NCI-H2171 treated with DMSO at 0.1 percent for 48 hours (cell line): ENCODE measurements around the gene FN3K.

Source experiments
- DNase-seq: peaks from one replicate; lab custom pipeline; 2025; lab: John Stamatoyannopoulos, UW

The FN3K gene

GRCh38 chr17:82734987-82735866, at the start of gene FN3K:
TSS of gene FN3K (plus strand) at chr17:82735615. CDS start at chr17:82735637, 22 bp downstream.
- peak; percentile 37 for DNase-seq

- no peak for DNase-seq
Measured at GRCh38 chr17:82686366-82687324, 48.8 kb upstream of the FN3K start.

- no peak for DNase-seq
Measured at GRCh38 chr17:82687375-82687861, 48.0 kb upstream of the FN3K start.

GRCh38 chr17:82687871-82688270, 47.5 kb upstream of the FN3K start:
- DNase-seq: no peak

GRCh38 chr17:82689077-82689476, 46.3 kb upstream of the FN3K start:
- DNase-seq: no peak

DNA sequence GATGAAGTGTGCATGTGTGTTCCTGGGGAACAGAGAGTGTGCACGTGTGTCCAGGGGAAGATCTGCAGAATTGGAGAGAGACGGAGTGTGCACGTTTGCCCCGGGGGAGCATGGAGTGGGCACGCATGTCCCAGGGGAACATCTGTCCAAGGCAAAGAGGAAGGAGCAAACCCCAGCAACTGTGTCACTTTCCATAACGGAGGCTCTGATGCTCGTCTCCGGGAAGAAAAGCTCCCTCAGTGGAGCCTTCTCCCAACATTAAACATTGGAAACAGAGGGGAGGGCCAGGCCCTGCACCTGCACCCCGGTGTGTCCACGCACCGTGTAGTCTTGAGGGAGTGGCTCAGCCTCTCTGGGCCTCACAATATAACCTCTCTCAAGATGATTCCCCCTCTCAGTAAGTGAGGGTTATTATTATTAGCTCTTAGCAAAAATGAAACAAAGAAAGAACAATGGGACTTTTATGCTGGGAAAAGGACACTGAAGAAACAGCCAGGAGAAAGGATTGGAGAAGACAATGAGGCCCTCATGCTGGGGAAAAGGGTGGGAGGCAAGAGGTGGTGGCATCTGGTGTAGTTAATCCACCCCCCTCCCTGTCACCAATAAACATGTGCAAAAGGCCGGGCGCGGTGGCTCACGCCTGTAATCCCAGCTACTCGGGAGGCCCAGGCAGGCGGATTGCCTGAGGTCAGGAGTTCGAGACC, 44.5 kb upstream of the FN3K start:
- DNase-seq: no peak

DNA sequence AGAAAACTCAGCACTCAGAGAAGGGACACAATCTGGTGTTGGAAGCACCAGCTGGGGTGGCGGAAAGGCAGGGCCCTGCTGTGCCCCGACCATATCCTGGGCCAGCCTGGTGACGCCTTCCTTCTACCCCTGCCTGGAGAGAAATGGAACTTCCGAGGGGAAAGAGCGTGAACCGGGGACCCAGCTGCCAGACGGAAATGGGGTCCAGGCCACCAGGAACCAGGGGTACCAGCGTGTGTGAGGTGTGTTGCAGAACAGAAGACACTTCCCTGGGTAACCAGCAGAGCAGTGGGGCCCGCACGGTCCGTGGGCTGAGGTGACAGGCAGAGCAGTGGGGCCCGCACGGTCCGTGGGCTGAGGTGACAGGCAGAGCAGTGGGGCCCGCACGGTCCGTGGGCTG, 43.7 kb upstream of the FN3K start:
- no peak for DNase-seq

DNA sequence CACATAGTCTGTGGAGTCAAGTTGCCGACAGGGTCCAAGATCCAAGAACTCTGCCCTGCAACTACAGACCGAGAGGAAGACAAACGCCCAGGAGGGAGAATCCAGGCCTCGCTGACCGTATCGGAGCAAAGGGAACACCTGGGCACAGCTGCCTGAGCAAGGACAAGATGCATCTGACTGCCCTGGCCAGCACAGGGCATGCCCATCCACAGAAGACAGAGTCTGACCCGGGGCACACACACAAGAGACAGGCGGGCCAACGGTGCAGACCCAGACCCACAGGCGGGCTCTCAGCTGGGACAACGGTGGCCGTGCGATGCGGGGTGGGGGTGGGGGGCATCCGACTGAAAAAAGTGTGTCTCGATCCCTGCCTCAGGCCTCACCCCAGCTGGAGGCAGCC, 43.1 kb upstream of the FN3K start:
- no peak for DNase-seq

DNA sequence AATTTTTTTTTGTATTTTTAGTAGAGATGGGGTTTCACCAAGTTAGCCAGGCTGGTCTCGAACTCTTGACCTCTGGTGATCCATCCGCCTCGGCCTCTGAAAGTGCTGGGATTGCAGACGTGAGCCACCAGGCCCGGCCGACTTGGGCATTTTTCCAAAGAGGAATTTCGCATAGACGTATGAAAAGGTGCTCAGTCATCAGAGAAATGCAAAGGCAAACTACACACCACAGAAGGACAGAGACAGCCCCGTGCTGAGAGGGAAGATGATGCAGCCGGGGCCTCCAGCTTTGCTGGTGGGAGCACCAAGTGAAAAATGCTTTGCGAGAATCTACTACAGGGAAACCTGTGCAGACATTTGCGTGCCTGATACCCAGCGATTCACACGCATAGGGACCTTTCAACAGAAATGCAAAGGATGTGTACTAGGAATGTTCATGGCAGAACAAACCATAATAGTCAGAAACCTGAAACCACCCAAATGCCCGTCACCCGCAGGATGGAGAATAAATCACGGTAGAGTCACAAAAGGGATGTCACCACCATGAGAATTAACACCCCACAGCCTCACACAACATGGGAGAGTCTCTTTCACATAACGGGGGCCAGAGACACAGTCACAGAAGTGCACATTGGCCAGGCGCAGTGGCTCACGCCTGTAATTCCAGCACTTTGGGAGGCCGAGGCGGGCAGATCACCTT, 42.1 kb upstream of the FN3K start:
- DNase-seq: no peak

DNA sequence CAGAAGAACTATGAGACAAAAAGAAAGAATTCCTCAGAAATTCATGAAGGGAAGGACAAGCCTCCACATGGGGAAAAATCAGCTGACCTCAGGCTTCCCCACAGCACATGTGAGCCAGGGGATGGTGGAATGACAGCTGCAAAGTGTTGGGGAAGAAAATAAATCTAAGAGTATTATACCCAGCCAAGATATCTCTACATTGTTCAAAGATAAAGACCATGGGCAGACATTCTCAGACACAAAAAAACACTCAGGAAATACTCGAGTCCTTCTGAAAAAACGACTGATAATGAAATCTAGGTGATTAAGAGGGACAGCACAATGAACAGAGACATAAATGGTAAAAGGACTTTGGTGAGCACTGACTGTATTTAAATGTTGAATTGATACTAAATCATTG, 40.8 kb upstream of the FN3K start:
- DNase-seq: no peak

- no peak for DNase-seq
Measured at GRCh38 chr17:82696259-82696658, 39.2 kb upstream of the FN3K start.

GRCh38 chr17:82696916-82697807, 38.3 kb upstream of the FN3K start:
- DNase-seq: no peak

DNA sequence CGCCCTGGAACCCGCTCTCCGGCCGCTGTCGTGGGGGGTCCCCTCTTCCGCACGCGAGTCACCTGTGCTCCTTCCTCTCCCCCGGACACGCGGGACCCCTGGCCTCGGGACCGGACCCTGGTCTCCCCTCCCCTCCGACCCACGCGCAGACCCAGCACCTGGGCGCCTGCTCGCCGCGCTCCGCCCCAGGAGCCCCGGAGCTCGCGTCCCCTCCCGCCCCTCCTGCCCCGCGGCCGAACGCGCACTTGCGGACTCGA, 37.7 kb upstream of the FN3K start:
- DNase-seq: no peak

DNA sequence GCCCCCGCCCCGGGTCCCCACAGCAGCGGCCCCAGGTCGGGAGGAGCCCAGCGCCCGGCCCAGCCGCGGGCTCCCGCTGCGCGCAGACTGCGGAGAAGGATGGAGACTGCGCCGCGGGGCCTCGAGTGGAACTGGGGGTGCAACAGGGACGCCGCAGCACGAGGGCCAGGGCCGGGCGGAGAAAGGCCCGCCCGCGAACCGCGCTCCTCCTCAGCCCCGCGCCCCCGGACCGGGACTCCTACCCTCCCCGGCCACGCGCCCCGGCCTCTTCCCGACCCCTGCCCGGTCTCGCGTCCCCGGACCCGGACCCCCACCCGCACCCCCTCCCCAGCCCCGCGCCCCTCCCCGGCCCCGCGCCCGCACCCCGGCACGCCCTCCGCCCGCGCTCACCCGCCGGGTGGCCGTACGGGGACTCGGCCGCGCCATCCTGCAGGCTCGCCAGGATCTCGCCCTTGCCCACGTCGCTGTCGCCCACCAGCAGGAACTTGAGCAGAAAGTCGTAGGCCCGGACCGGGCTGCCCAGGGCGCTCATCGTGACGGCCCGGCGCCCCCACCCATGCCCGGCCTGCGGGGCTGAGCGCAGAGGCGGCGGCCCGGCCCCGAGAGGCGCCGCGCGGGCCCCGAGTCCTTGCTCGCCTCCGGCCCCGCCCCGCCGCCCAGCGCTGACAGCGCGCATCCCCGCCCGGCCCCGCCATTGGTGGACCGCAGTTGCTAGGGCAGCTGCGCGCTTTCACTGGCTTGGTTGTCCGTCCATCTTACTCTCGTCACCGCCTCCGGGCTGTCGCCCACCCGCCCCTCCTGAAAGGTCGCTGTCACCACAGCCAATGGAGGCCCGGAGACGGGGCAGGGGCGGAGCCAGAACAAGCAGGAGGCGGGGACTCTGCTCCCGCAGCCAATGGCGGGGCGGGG, 37.1 kb upstream of the FN3K start, which contains the start of gene RAB40B:
TSS of gene RAB40B (minus strand) at position 634 of the 909 bp plus-strand sequence. CDS start at position 532, 102 bp downstream.
- peak; percentile 98 for DNase-seq

DNA sequence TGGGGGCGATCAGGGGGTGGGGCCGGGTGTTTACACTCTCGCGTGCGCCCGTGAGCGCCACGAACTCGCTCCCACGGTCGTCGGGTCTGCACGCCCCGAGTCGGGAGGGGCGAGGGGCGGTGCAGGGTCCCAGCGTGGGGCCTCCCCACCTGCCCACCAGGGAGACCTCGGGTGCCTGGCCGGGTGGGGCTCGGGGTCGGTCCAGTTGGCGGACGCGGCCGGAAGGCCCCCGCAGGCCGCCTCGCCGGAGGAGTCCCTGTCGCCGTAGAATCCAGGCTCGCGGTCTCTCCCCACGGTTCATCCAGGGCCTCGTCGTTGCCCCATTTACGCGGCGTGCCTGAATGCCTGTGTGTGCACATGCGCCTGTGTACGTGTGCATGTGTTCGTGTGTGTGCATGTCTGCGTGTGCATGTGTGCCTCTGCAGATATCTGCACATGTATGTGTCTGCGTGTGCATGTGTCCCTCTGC, 36.4 kb upstream of the FN3K start:
- DNase-seq: no peak

- no peak for DNase-seq
Measured at GRCh38 chr17:82699551-82699950, 35.9 kb upstream of the FN3K start.

DNA sequence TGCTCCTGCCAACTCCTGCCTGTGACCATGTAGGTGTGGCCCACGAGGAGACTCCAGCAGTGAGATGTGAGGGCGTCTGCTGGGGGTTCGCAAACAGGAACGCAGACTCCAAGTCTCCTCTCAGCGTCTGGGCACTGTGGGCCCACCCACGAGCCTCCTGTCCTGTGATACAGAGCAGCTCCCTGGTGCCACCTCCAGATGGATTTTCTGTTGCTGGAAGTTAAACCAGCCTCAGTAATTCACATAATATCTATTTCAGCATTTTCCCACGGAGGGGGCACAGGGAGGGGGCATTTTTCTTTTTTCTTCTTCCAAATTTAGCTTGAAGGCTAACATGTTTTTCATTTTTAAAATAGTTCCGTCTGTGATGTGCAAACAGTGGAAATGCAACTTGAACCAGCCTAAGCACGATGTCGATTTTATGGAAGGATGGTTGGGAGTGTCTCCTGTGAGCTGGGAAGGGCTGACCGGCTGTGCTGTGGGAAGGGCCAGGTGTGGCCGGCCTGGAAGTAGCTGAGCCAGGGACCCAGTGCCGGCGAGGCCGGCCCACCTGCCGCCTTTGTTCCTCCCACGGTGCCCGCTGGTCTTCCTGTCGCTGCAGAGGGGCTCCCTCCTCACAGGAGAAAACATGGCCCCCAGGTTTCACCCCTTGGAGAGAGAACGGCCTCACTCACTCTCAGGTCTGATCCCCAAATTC, 33.0 kb upstream of the FN3K start:
- no peak for DNase-seq

- no peak for DNase-seq
Measured at GRCh38 chr17:82703036-82703745, 32.2 kb upstream of the FN3K start.
